HG03108 (cell line): ENCODE data around the gene KCNMA1.

Experiments
- ATAC-seq: cut with Tn5 transposase; IDR thresholded peaks from one replicate; pipeline ENCODE4 v1.9.1; 2021; ENCODE audit warnings: moderate library complexity; ENCODE audit not compliant: unreplicated experiment

KCNMA1 gene

DNA sequence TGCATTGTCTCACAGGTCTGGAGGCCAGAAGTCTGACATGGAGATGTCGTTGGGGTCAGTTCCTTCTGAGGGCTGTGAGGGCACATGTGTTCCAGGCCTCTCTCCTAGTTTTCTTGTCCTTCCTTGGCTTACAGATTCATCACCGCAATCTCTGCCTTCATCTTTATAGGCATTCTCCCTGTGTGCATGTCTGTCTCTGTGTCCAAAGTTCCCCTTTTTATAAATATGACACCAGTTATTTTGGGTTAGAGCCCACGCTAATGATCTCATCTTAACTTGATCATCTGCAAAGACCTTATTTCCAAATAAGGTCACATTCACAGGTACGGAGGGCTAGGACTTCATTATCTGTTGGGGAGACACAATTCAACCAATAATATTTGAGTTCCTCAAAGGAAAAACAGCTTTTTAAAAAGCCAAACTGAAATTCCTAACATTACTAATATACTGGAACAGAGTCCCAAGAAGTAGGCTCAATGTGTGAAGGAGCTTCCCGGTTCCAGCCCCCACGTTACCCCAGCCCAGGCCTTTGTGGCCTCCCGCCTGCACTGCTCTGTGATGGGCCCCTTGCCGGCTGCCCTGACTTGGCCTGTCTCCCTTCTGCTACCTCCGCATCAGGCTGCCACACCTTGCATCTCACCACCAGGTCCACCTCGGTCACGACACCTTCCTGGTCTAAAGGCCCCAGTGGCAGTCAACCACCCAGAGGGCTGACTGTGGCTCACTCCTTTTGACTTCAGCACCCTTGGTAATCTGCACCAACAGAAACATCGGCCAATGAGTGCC lies 142.7 kb downstream of the KCNMA1 start:
- ATAC-seq, result no peak

- no peak for ATAC-seq
These were observed 143.3 kb downstream of the KCNMA1 start for GRCh38 chr10:77494327-77494726.

GRCh38 chr10:77493851-77494261 lies 143.8 kb downstream of the KCNMA1 start:
- no peak for ATAC-seq

GRCh38 chr10:77493239-77493806 lies 144.3 kb downstream of the KCNMA1 start:
- no peak for ATAC-seq

GRCh38 chr10:77492368-77492994 lies 145.1 kb downstream of the KCNMA1 start:
- ATAC-seq, result no peak

- ATAC-seq, result no peak
These were observed 146.9 kb downstream of the KCNMA1 start for GRCh38 chr10:77490534-77491314.

DNA sequence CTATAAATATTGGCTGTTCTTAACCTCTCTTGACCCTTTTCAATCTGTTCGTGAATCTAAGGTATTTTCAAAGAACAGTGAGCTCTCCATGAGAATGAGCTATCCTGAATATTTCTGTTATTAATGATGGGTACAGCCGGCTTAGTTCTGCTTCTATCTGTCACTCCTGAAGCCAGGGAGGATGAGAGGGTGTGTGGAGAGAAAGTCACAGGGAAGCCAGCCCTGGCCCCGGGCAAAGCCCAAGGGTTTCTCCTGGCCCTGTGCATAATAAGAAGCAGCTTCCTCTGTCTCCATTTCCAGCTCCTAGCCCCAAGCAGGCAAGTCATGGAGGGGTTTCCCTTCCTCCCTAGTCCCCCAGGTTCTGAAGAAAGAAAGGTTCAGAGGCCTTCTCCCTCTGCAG lies 151.1 kb downstream of the KCNMA1 start:
- ATAC-seq, result no peak

- no peak for ATAC-seq
These were observed 151.8 kb downstream of the KCNMA1 start for GRCh38 chr10:77485847-77486246.

- no peak for ATAC-seq
These were observed 155.5 kb downstream of the KCNMA1 start for GRCh38 chr10:77482072-77482471.

GRCh38 chr10:77479586-77479985 lies 158.0 kb downstream of the KCNMA1 start:
- ATAC-seq, result no peak

DNA sequence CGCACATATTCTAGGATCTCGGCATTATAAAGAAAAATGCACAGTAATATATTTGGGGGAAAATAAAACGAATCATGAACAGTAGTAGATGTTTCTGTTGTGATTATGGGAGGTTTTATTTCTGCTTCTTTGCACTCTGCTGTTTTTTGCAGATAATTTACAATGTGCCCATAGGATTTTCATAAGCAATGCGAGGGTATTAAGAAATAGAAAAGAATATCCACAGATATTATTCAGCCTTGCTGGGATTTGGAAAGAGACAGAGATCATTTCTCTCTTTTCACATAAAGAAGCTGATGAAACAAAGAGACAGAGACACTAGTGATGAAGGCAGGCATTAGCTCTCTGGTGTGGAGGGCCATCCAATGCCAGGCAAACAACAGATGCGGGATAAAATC lies 158.6 kb downstream of the KCNMA1 start:
- ATAC-seq, result no peak

- ATAC-seq, result no peak
These were observed 159.2 kb downstream of the KCNMA1 start for GRCh38 chr10:77478247-77478961.

DNA sequence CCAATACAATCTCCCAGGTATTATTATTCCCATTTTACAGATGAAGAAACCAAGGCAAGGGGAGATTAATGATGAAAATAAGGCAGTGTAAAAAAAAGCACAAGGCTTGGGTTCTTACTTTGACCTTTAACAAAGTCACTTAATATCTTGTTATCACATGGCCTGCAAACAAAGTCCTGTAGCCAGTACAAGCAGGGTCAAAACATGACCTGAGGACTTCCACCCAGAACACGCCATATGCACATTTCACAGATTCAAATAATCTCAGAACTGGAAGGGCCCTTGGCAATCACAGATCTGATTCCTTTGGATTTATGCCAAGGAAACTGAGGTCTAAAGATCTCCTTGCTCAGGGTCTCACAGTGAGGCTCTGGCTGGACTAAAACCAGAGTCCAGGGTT lies 162.1 kb downstream of the KCNMA1 start:
- ATAC-seq, result no peak

DNA sequence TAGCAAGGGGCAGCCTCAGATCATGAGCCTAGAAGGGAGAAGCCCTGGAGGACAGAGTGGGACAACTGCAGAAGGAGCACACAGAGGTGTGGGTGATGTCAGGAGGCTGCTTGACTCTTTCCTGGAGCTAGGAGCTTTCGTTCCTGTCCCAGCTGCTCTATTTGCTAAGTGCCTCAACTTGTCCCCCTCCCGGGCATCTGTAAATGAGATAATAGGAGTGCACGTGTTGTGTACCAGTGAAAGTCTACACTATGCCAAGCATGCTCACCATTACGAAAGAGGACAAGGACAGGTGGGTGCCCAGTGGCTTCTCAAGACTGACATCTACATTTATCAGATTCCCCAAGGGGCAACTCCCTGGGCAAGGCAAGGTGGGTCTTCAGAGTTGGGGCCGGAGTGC lies 162.7 kb downstream of the KCNMA1 start:
- no peak for ATAC-seq

GRCh38 chr10:77474386-77474785 lies 163.2 kb downstream of the KCNMA1 start:
- no peak for ATAC-seq

- no peak for ATAC-seq
These were observed 165.5 kb downstream of the KCNMA1 start for GRCh38 chr10:77472146-77472545.

GRCh38 chr10:77471069-77471536 lies 166.5 kb downstream of the KCNMA1 start:
- ATAC-seq, result no peak

- ATAC-seq, result no peak
These were observed 170.1 kb downstream of the KCNMA1 start for GRCh38 chr10:77467422-77467963.

GRCh38 chr10:77463967-77464745 lies 173.5 kb downstream of the KCNMA1 start:
- no peak for ATAC-seq

DNA sequence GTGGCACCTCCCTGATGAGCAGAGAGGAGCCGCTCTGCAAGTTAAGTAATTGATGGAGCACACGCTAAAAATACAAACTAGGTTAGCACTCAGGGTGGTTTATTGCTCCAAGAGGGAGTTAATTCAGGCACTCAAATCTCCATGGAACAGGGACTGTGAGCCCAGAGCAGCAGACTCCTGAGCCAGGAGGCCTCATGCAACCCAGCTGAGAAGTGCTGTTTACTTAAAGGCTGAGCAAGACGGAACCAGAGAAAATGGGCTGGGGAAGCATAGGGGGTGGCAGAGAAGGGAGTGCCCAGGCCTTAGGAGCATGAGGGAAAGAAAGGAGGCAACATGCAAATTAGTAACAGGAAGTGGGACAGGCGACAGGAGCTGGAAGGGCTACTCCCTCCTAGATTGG lies 174.1 kb downstream of the KCNMA1 start:
- no peak for ATAC-seq
